Breast epithelium (tissue), 4 donors: ENCODE data around the gene SLC5A9. TPM values are rescaled to one million over a fixed set of nuclear protein-coding genes. Genes with fewer than 3 reads are reported as not detected.

Experiments used
- DNase-seq, 2 donors: peaks; one replicate each; pipeline ENCODE4 v3.0.0-alpha.2; 2019; ENCODE audit warnings: low spot score in 2 of 2
- H3K27ac ChIP-seq, 2 donors: fragments of 200-600 bp; sonication (generic) in 1 of 2; one replicate each; pipeline ENCODE4 v1.5.1; 2016 to 2019; ENCODE audit warnings: mild to moderate bottlenecking in 1 of 2
- H3K27me3 ChIP-seq, 2 donors: fragments of 200-600 bp; sonication (generic) in 1 of 2; one replicate each; pipeline versions ENCODE4 v1.5.1 to v1.6.0; 2017 to 2019; ENCODE audit warnings: control low read depth in 1 of 2, mild to moderate bottlenecking in 1 of 2
- H3K36me3 ChIP-seq: fragments of 200-600 bp; one replicate; pipeline ENCODE4 v1.5.1; 2019
- H3K4me1 ChIP-seq, 2 donors: fragments of 200-600 bp; sonication (generic); one replicate each; pipeline ENCODE4 v1.5.1; 2016 to 2019; ENCODE audit warnings: control low read depth in 1 of 2
- H3K4me3 ChIP-seq, 3 donors: fragments of 200-600 bp; sonication (generic); 1 replicate in 2 of 3; 2 replicates in 1 of 3; pipeline ENCODE4 v1.5.1; 2016 to 2019; ENCODE audit warnings: mild to moderate bottlenecking in 3 of 3, moderate library complexity in 2 of 3
- H3K9me3 ChIP-seq, 2 donors: fragments of 200-600 bp; sonication (generic) in 1 of 2; one replicate each; pipeline ENCODE4 v1.5.1; 2016 to 2019; ENCODE audit warnings: control low read depth in 1 of 2
- CTCF ChIP-seq, 3 donors: fragments of 450-650 bp; IDR thresholded peaks; one replicate each; pipeline ENCODE4 v1.5.1; 2016 to 2017; ENCODE audit warnings: antibody characterized with exemption in 3 of 3, mild to moderate bottlenecking in 3 of 3, moderate library complexity in 3 of 3
- POLR2A ChIP-seq: fragments of 450-650 bp; IDR thresholded peaks from one replicate; pipeline ENCODE4 v1.6.1; 2016; ENCODE audit warnings: antibody characterized with exemption, mild to moderate bottlenecking, moderate library complexity
- POLR2AphosphoS5 ChIP-seq, 3 donors: sonication (generic); formaldehyde crosslinking; IDR thresholded peaks; one replicate each; pipeline ENCODE4 v1.6.1; 2017; ENCODE audit warnings: antibody characterized with exemption in 3 of 3
- intact Hi-C: fragments of 100-400 bp; cut with DNase I; formaldehyde crosslinking; loops from one replicate; pipeline ENCODE4 v1.15.1; 2023; ENCODE audit warnings: low total_unique reads
- total RNA-seq, 3 donors: library from RNA; depleted of rRNA; stranded (reverse); fragments of >200 nt; gene quantifications; one replicate each; pipeline ENCODE4 v1.1.0, GENCODE V29; 2016

Gene SLC5A9
- total RNA-seq, 3 donors from 2014 or later = 0.16 to 0.73 TPM; not detected in 1

DNA sequence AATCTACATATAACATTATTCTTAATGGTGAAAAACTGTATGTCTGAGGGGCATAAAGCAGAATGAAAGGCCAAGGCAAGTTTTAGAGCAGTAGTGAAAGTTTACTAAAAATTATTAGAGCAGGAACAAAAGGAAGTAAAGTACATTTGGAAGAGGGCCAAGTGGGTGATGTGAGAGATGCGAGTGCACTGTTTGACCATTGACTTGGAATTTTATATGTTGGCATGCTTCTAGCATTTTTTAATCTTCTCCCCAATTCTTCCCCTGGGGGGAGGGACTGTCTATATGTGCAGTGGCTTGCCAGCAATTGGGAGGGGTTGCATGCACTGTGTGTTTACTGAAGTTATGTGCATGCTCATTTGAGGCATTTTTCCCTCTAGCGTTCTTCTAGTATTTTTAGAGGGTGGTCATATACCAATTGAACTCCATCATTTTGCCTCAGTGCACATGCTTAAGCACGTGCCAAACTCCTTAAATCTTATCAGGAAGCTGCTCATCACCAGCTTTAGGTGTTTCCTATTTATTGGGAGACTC is 36.1 kb upstream of the SLC5A9 start:
- H3K9me3 ChIP-seq = peaks cover 6 to 9% of the 10 kb centered on the region in 2 donors
- H3K36me3 ChIP-seq = no peaks in the 10 kb centered on the region
- H3K4me1 ChIP-seq = no peaks in the 10 kb centered on the region
- DNase-seq = no peak
- H3K27me3 ChIP-seq = no peaks in the 10 kb centered on the region
- intact Hi-C loops = no loop called here
- TF ChIP-seq CTCF (IDR thresholded peaks at IDR 0.05) = no peak
- no peak for TF ChIP-seq POLR2A
- TF ChIP-seq POLR2AphosphoS5 (IDR thresholded peaks at IDR 0.05) = no peak
- no peak overlapping the region for H3K4me3 ChIP-seq
- H3K27ac ChIP-seq = no peak overlapping the region

DNA sequence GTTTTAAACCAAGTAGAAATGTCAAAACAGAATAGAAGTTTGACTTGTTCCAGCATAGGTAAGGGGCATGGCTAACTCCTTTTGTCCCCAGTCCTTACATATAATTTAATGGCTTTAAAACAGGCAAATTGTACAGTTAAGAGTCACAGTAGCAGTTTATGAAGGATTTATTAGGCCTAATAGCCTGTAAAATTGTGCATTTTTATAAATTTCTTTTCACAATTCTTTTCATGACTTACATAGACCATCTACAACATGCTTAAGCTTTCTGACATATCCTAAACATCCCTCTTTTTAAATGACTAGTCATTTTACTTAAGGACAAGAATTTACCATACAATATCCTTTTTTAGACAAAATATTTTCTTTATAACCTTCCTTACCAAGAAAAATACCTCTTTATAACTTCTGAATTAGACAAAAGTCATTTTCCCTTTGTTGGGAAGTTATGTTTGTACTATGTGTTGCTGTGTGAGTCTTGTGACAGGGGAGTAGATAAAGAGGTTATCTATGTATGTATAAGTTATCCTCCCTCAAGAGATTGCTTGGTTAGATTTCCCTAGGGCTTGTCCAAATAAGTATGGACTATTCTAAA is 34.5 kb upstream of the SLC5A9 start:
- H3K9me3 ChIP-seq = peaks cover 6 to 9% of the 10 kb centered on the region in 2 donors
- H3K4me1 ChIP-seq = no peaks in the 10 kb centered on the region
- intact Hi-C loops = no loop called here
- no peaks in the 10 kb centered on the region for H3K27me3 ChIP-seq
- no peaks in the 10 kb centered on the region for H3K36me3 ChIP-seq
- TF ChIP-seq POLR2AphosphoS5 (IDR thresholded peaks at IDR 0.05) = no peak
- TF ChIP-seq POLR2A = no peak
- TF ChIP-seq CTCF (IDR thresholded peaks at IDR 0.05) = no peak
- H3K27ac ChIP-seq = no peak overlapping the region
- no peak overlapping the region for H3K4me3 ChIP-seq
- DNase-seq = no peak

- TF ChIP-seq POLR2A = no peak
- no peak for TF ChIP-seq CTCF (IDR thresholded peaks at IDR 0.05)
- TF ChIP-seq POLR2AphosphoS5 (IDR thresholded peaks at IDR 0.05) = no peak
- DNase-seq = no peak
- Histone ChIP-seq H3K27me3 (no peaks in the 10 kb centered on the region), H3K36me3 (no peaks in the 10 kb centered on the region), H3K27ac (no peak overlapping the region), H3K4me3 (no peak overlapping the region), H3K9me3 (peaks cover 6 to 9% of the 10 kb centered on the region in 2 donors), H3K4me1 (no peaks in the 10 kb centered on the region)
- intact Hi-C loops = no loop called here
Observed at GRCh38 chr1:48190881-48191280, 31.6 kb upstream of the SLC5A9 start.

GRCh38 chr1:48194801-48195200 is 27.7 kb upstream of the SLC5A9 start:
- H3K4me3 ChIP-seq = no peak overlapping the region
- TF ChIP-seq POLR2A = no peak
- no peak for TF ChIP-seq CTCF (IDR thresholded peaks at IDR 0.05)
- no peak for TF ChIP-seq POLR2AphosphoS5 (IDR thresholded peaks at IDR 0.05)
- H3K27me3 ChIP-seq = no peaks in the 10 kb centered on the region
- H3K4me1 ChIP-seq = no peaks in the 10 kb centered on the region
- intact Hi-C loops = no loop called here
- no peak for DNase-seq
- H3K27ac ChIP-seq = no peak overlapping the region
- no peaks in the 10 kb centered on the region for H3K9me3 ChIP-seq
- no peaks in the 10 kb centered on the region for H3K36me3 ChIP-seq

DNA sequence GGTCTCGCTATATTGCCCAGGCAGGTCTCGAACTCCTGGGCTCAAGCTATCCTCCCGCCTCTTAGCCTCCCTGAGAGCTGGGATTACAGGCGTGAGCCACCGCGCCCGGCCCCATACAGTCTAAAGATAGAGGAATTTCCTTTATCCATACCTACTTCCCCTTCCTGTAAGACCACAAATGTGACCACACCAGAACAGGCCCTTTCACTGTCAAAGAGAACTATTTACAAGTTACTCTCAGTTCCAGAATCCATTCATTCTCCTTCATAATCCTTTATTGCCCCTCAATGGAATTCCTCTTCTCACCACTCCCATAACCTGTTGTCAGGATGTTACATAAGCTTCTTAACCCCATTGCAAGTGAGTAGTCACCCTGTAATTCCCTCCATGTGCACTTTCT is 26.3 kb upstream of the SLC5A9 start:
- Histone ChIP-seq H3K27me3 (no peaks in the 10 kb centered on the region), H3K36me3 (no peaks in the 10 kb centered on the region), H3K4me1 (no peaks in the 10 kb centered on the region), H3K9me3 (no peaks in the 10 kb centered on the region), H3K27ac (no peak overlapping the region), H3K4me3 (no peak overlapping the region)
- no peak for DNase-seq
- TF ChIP-seq POLR2AphosphoS5 (IDR thresholded peaks at IDR 0.05) = no peak
- TF ChIP-seq CTCF (IDR thresholded peaks at IDR 0.05) = no peak
- TF ChIP-seq POLR2A = no peak
- intact Hi-C loops = no loop called here
